ENCODE measurements around the gene DUSP1. TPM values are rescaled to one million over a fixed set of nuclear protein-coding genes. Genes with fewer than 3 reads are reported as not detected.
A peak's percentile ranks its signal among the peaks of the same experiment; 100 is the strongest.

Gene DUSP1
- total and polyA plus RNA-seq, 2 of the 13 experiments (the other 11 are each of a cell fraction or from before 2014, with no cell fraction given), result 27.1 to 55.5 TPM

- TF ChIP-seq NFAT5 (CRISPR knock-in tag; IDR thresholded peaks at IDR 0.05) (peak; percentile 53; the same call in 1 of the 2 replicates), ZNF468 (CRISPR knock-in tag; IDR thresholded peaks at IDR 0.05) (0 out of 2 replicates have a peak, but pooled peaks have one; percentile 31), RBM39 (IDR thresholded peaks at IDR 0.05; ENCODE audit: low read depth, low read length, poor library complexity, severe bottlenecking) (peak; percentile 94), ZNF776 (CRISPR knock-in tag; IDR thresholded peaks at IDR 0.05) (peak; percentile 64; the same call in 1 of the 2 replicates), SRSF4 (IDR thresholded peaks at IDR 0.05; ENCODE audit: low read depth, low read length, poor library complexity, severe bottlenecking) (no peak), ZNF629 (CRISPR knock-in tag; conservative IDR thresholded peaks at IDR 0.05) (no peak; the same call in 1 of the 2 replicates), TOPORS (CRISPR knock-in tag; IDR thresholded peaks at IDR 0.05) (peak; percentile 92), ZNF513 (CRISPR knock-in tag; conservative IDR thresholded peaks at IDR 0.05) (no peak; the same call in 1 of the 2 replicates), ATF7-NPFF (CRISPR knock-in tag; IDR thresholded peaks at IDR 0.05; ENCODE audit: low read depth) (peak; percentile 53), TERF1 (CRISPR knock-in tag; IDR thresholded peaks at IDR 0.05) (no peak)
- TF ChIP-seq, protein P1, sequence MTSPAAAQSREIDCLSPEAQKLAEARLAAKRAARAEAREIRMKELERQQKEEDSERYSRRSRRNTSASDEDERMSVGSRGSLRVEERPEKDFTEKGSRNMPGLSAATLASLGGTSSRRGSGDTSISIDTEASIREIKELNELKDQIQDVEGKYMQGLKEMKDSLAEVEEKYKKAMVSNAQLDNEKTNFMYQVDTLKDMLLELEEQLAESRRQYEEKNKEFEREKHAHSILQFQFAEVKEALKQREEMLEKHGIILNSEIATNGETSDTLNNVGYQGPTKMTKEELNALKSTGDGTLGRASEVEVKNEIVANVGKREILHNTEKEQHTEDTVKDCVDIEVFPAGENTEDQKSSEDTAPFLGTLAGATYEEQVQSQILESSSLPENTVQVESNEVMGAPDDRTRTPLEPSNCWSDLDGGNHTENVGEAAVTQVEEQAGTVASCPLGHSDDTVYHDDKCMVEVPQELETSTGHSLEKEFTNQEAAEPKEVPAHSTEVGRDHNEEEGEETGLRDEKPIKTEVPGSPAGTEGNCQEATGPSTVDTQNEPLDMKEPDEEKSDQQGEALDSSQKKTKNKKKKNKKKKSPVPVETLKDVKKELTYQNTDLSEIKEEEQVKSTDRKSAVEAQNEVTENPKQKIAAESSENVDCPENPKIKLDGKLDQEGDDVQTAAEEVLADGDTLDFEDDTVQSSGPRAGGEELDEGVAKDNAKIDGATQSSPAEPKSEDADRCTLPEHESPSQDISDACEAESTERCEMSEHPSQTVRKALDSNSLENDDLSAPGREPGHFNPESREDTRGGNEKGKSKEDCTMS (CRISPR knock-in tag; conservative IDR thresholded peaks at IDR 0.05), result no peak
- TF ChIP-seq, protein P2, sequence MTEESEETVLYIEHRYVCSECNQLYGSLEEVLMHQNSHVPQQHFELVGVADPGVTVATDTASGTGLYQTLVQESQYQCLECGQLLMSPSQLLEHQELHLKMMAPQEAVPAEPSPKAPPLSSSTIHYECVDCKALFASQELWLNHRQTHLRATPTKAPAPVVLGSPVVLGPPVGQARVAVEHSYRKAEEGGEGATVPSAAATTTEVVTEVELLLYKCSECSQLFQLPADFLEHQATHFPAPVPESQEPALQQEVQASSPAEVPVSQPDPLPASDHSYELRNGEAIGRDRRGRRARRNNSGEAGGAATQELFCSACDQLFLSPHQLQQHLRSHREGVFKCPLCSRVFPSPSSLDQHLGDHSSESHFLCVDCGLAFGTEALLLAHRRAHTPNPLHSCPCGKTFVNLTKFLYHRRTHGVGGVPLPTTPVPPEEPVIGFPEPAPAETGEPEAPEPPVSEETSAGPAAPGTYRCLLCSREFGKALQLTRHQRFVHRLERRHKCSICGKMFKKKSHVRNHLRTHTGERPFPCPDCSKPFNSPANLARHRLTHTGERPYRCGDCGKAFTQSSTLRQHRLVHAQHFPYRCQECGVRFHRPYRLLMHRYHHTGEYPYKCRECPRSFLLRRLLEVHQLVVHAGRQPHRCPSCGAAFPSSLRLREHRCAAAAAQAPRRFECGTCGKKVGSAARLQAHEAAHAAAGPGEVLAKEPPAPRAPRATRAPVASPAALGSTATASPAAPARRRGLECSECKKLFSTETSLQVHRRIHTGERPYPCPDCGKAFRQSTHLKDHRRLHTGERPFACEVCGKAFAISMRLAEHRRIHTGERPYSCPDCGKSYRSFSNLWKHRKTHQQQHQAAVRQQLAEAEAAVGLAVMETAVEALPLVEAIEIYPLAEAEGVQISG (CRISPR knock-in tag; IDR thresholded peaks at IDR 0.05), result peak; percentile 50; the same call in 1 of the 2 replicates
Measured at GRCh38 chr5:172770675-172771438, at the start of gene DUSP1 (continued).
